Lung (tissue), 12 donors: ENCODE results near the gene XKR3. TPM values are rescaled to one million over a fixed set of nuclear protein-coding genes. Genes with fewer than 3 reads are reported as not detected.

Experiments
- ATAC-seq: fragments of 200-7000 bp; cut with Tn5 transposase; one replicate; pipeline ENCODE4 v1.9.1; 2020; ENCODE audit warnings: moderate number of reproducible peaks; ENCODE audit not compliant: insufficient read depth, low FRiP score
- DNase-seq, 3 donors: peaks; one replicate each; pipeline ENCODE4 v3.0.0-alpha.2; 2013 to 2017
- H3K27ac ChIP-seq, 2 donors: one replicate each; pipeline ENCODE4 v1.5.1; 2013; ENCODE audit warnings: mild to moderate bottlenecking in 2 of 2, moderate library complexity in 2 of 2, control low read depth in 1 of 2, inconsistent platforms in 1 of 2, low read depth in 1 of 2, low read length in 1 of 2
- H3K27me3 ChIP-seq, 3 donors: one replicate each; pipeline ENCODE4 v1.5.1; 2013; ENCODE audit warnings: low read length in 2 of 3; ENCODE audit not compliant: control insufficient read depth in 3 of 3, insufficient read depth in 3 of 3
- H3K36me3 ChIP-seq, 4 donors: one replicate each; pipeline ENCODE4 v1.5.1; 2013; ENCODE audit warnings: low read length in 4 of 4, mild to moderate bottlenecking in 1 of 4, moderate library complexity in 1 of 4; ENCODE audit not compliant: control insufficient read depth in 4 of 4, insufficient read depth in 4 of 4
- H3K4me1 ChIP-seq, 5 donors: one replicate each; pipeline ENCODE4 v1.5.1; 2013; ENCODE audit warnings: low read length in 5 of 5, mild to moderate bottlenecking in 2 of 5, moderate library complexity in 1 of 5; ENCODE audit not compliant: control insufficient read depth in 5 of 5, insufficient read depth in 5 of 5
- H3K4me3 ChIP-seq: one replicate; pipeline ENCODE4 v1.5.1; 2013; ENCODE audit warnings: mild to moderate bottlenecking, control low read depth, moderate library complexity
- H3K9ac ChIP-seq, 2 donors: one replicate each; pipeline ENCODE4 v1.5.1; 2013; ENCODE audit warnings: low read length in 2 of 2, control low read depth in 1 of 2; ENCODE audit not compliant: insufficient read depth in 1 of 2
- H3K9me3 ChIP-seq, 4 donors: one replicate each; pipeline ENCODE4 v1.5.1; 2013; ENCODE audit warnings: low read length in 3 of 4, mild to moderate bottlenecking in 1 of 4, moderate library complexity in 1 of 4; ENCODE audit not compliant: control insufficient read depth in 4 of 4, insufficient read depth in 3 of 4
- WGBS, 2 donors: extraction: QIAGEN DNeasy Blood & Tissue Kit; methylation state at CpG; one replicate each; pipeline ENCODE4 v1.1.7; 2013; 5-methylcytosine and 5-hydroxymethylcytosine counted together
- polyA plus RNA-seq, 2 donors: library from polyadenylated mRNA; stranded (reverse); fragments of 200-250 nt; gene quantifications; one replicate each; pipeline ENCODE4 v1.2.1, GENCODE V29; 2013
- total RNA-seq, 2 donors: library from RNA; depleted of rRNA in 1 of 2; stranded (reverse); fragments of >200 nt in 1 of 2; gene quantifications; one replicate each; pipeline ENCODE4 v1.2.1, GENCODE V29; 2014 to 2021
- TF ChIP-seq, protein P1 (sequence below): IDR thresholded peaks from 2 replicates; pipeline ENCODE4 v1.5.1; 2012; ENCODE audit warnings: mild to moderate bottlenecking; ENCODE audit errors: control extremely low read depth, extremely low read depth
- donor health status: control.
- donor health status: control.
- donor health status: Bipolar disorder and iron deficiency.
- donor health status: healthy.
- donor health status: DM: yes; HTN: yes; CAD: no.

XKR3 gene
- total and polyA plus RNA-seq, 4 donors, result 0.07 TPM; not detected in 3

DNA sequence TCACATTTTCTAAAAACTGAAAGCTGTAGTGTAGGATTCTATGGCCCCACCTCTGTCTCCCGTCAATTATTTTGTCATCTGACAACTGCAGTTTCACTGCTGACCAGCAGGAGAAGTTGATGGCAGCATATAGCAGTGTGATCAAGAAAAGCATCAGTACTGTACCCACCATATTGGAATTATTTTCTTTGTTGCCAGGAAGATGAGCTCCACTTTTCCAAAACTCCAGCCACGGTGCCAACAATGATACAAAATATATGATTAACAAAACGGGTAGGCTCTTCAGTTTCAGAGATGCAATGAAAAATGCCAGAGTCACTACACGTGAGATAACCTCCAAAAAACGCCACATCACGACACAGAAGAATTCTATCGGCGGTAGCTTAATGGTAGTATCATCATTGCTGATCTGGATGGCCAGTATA, 41.3 kb downstream of the XKR3 start:
- Histone ChIP-seq H3K9me3 (peaks cover 0 to 1% (median 0%) of the 10 kb centered on the region in 4 donors), H3K4me1 (no peaks in the 10 kb centered on the region), H3K36me3 (no peaks in the 10 kb centered on the region), H3K27ac (no peak overlapping the region), H3K27me3 (no peaks in the 10 kb centered on the region), H3K4me3 (no peak overlapping the region), H3K9ac (no peak overlapping the region)
- no peak for ATAC-seq
- TF ChIP-seq, protein P1, sequence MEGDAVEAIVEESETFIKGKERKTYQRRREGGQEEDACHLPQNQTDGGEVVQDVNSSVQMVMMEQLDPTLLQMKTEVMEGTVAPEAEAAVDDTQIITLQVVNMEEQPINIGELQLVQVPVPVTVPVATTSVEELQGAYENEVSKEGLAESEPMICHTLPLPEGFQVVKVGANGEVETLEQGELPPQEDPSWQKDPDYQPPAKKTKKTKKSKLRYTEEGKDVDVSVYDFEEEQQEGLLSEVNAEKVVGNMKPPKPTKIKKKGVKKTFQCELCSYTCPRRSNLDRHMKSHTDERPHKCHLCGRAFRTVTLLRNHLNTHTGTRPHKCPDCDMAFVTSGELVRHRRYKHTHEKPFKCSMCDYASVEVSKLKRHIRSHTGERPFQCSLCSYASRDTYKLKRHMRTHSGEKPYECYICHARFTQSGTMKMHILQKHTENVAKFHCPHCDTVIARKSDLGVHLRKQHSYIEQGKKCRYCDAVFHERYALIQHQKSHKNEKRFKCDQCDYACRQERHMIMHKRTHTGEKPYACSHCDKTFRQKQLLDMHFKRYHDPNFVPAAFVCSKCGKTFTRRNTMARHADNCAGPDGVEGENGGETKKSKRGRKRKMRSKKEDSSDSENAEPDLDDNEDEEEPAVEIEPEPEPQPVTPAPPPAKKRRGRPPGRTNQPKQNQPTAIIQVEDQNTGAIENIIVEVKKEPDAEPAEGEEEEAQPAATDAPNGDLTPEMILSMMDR, result no peak
- DNase-seq, result no peak
- 74 to 80% methylated on average over 8 of the region's 8 CpGs for WGBS, 2 donors

DNA sequence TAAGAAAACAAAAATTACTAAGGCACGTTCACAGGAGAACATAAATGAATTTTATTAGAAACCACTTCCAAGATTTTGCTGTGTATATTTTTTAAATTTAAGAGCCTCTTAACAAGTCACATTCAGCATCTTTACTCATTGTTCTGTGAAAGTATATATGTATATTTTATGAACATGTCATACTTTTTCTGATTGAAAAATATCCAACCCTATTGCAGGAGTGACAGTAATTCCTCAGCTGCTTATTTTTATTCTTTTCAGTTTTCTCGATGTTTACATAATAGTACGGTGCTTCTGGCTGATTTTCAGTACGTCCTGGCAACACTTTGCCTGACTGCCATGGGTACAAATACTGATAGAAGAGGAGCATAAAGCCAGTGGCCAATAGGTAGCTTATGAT, 41.8 kb downstream of the XKR3 start:
- Histone ChIP-seq H3K36me3 (no peaks in the 10 kb centered on the region), H3K4me3 (no peak overlapping the region), H3K27me3 (no peaks in the 10 kb centered on the region), H3K4me1 (no peaks in the 10 kb centered on the region), H3K27ac (no peak overlapping the region), H3K9ac (no peak overlapping the region), H3K9me3 (peaks cover 0 to 1% (median 0%) of the 10 kb centered on the region in 4 donors)
- DNase-seq (no peak), ATAC-seq (no peak)
- 80 to 92% methylated on average over 4 of the region's 4 CpGs for WGBS, 2 donors
- TF ChIP-seq, protein P1, result no peak

DNA sequence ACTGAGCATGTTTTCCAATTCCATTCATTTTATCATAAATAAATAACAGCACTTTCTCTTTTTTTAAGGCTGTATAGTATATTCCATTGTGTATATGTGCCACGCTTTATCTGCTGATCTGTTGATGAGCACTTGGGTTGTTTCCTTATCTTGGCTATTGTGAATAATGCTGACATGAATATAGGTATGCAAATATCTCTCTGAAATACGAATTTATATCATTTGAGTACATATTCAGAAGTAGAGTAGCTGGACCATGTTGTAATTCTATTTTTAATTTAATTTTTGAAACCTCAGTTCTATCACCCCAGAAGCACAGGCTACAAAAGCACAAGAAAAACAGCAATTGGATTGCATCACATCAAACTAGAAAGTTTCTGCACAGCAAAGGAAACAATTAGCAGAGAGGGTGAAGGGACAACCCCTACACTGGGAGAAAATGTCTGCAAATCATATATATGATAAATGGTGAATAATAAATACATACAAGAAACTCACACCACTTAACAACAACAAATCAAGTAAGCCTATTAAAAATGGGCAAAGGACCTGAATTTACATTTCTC, 43.4 kb downstream of the XKR3 start:
- DNase-seq, result no peak
- Histone ChIP-seq H3K9ac (no peak overlapping the region), H3K9me3 (peaks cover 0 to 1% (median 0%) of the 10 kb centered on the region in 4 donors), H3K4me1 (no peaks in the 10 kb centered on the region), H3K36me3 (no peaks in the 10 kb centered on the region), H3K27me3 (no peaks in the 10 kb centered on the region), H3K4me3 (no peak overlapping the region), H3K27ac (no peak overlapping the region)
- WGBS, 2 donors, result 37 to 73% methylated on average over 2 of the region's 2 CpGs
- ATAC-seq, result no peak
- TF ChIP-seq, protein P1, result no peak
